ENCODE measurements around the gene LDLRAD3. TPM values are rescaled to one million over a fixed set of nuclear protein-coding genes. Genes with fewer than 3 reads are reported as not detected.
"Not testable (repeated sequence)": the region's sequence is repeated elsewhere in the genome, so short reads cannot be mapped to it uniquely, and the experiment has no call there.

Gene LDLRAD3
- total RNA-seq, 2 donors from 2014 or later, result 30.8 to 42.5 TPM

- H3K4me1 ChIP-seq (replicated peaks), result peaks cover 24% of the 10 kb centered on the region
- no peaks in the 10 kb centered on the region for H3K9me3 ChIP-seq
- WGBS, result 61% methylated on average over 4 of the region's 4 CpGs
- TF ChIP-seq CTCF (IDR thresholded peaks at IDR 0.05), result no peak
- no peak for TF ChIP-seq POLR2A (IDR thresholded peaks at IDR 0.05)
- TF ChIP-seq POLR2AphosphoS5 (IDR thresholded peaks at IDR 0.05), result no peak
- no peaks in the 10 kb centered on the region for H3K36me3 ChIP-seq
- DNase-seq (ENCODE audit: low spot score), result no peak
- H3K27me3 ChIP-seq (replicated peaks; ENCODE audit: insufficient read depth), result no peaks in the 10 kb centered on the region
- peak overlapping the region; percentile 20 to 45 for H3K27ac ChIP-seq
- H3K4me3 ChIP-seq, result no peak overlapping the region
- intact Hi-C loops (cut with DNase I), result no loop called here
These were observed 65.6 kb downstream of the LDLRAD3 start for GRCh38 chr11:36009473-36009872.

- no peak overlapping the region for H3K4me3 ChIP-seq
- peak; percentile 50 for DNase-seq (ENCODE audit: low spot score)
- no peaks in the 10 kb centered on the region for H3K36me3 ChIP-seq
- H3K27me3 ChIP-seq (replicated peaks; ENCODE audit: insufficient read depth), result no peaks in the 10 kb centered on the region
- no peak for TF ChIP-seq POLR2A (IDR thresholded peaks at IDR 0.05)
- no peak for TF ChIP-seq CTCF (IDR thresholded peaks at IDR 0.05)
- TF ChIP-seq POLR2AphosphoS5 (IDR thresholded peaks at IDR 0.05), result peak; percentile 61
- H3K9me3 ChIP-seq, result no peaks in the 10 kb centered on the region
- H3K27ac ChIP-seq, result peak overlapping the region in 1 of 2 donors; percentile 45
- H3K4me1 ChIP-seq (replicated peaks), result peaks cover 24% of the 10 kb centered on the region
- 65% methylated on average over 2 of the region's 2 CpGs for WGBS
- intact Hi-C loops (cut with DNase I), result no loop called here
These were observed 66.3 kb downstream of the LDLRAD3 start for GRCh38 chr11:36010010-36010740.

GRCh38 chr11:36011574-36011973 lies 67.7 kb downstream of the LDLRAD3 start:
- no peak for DNase-seq (ENCODE audit: low spot score)
- Histone ChIP-seq H3K27me3 (replicated peaks; ENCODE audit: insufficient read depth) (no peaks in the 10 kb centered on the region), H3K36me3 (no peaks in the 10 kb centered on the region), H3K4me3 (no peak overlapping the region), H3K9me3 (no peaks in the 10 kb centered on the region), H3K4me1 (replicated peaks) (peaks cover 24% of the 10 kb centered on the region), H3K27ac (no peak overlapping the region)
- no peak for TF ChIP-seq POLR2A (IDR thresholded peaks at IDR 0.05)
- no peak for TF ChIP-seq CTCF (IDR thresholded peaks at IDR 0.05)
- no peak for TF ChIP-seq POLR2AphosphoS5 (IDR thresholded peaks at IDR 0.05)
- intact Hi-C loops (cut with DNase I), result no loop called here
- WGBS, result 91% methylated on average over 5 of the region's 5 CpGs

GRCh38 chr11:36012455-36012854 lies 68.6 kb downstream of the LDLRAD3 start:
- Histone ChIP-seq H3K36me3 (no peaks in the 10 kb centered on the region), H3K4me3 (no peak overlapping the region), H3K27me3 (replicated peaks; ENCODE audit: insufficient read depth) (no peaks in the 10 kb centered on the region), H3K4me1 (replicated peaks) (peaks cover 23% of the 10 kb centered on the region), H3K27ac (peak overlapping the region in 1 of 2 donors; percentile 5), H3K9me3 (no peaks in the 10 kb centered on the region)
- 60% methylated on average over 5 of the region's 5 CpGs for WGBS
- no peak for TF ChIP-seq POLR2AphosphoS5 (IDR thresholded peaks at IDR 0.05)
- TF ChIP-seq POLR2A (IDR thresholded peaks at IDR 0.05), result no peak
- TF ChIP-seq CTCF (IDR thresholded peaks at IDR 0.05), result no peak
- no peak for DNase-seq (ENCODE audit: low spot score)
- intact Hi-C loops (cut with DNase I), result no loop called here

GRCh38 chr11:36012979-36013378 lies 69.1 kb downstream of the LDLRAD3 start:
- WGBS, result 74% methylated on average over 2 of the region's 2 CpGs
- H3K27me3 ChIP-seq (replicated peaks; ENCODE audit: insufficient read depth), result no peaks in the 10 kb centered on the region
- H3K4me1 ChIP-seq (replicated peaks), result peaks cover 19% of the 10 kb centered on the region
- H3K4me3 ChIP-seq, result no peak overlapping the region
- intact Hi-C loops (cut with DNase I), result no loop called here
- no peak for DNase-seq (ENCODE audit: low spot score)
- no peaks in the 10 kb centered on the region for H3K9me3 ChIP-seq
- TF ChIP-seq CTCF (IDR thresholded peaks at IDR 0.05) (no peak), POLR2AphosphoS5 (IDR thresholded peaks at IDR 0.05) (no peak), POLR2A (IDR thresholded peaks at IDR 0.05) (no peak)
- no peaks in the 10 kb centered on the region for H3K36me3 ChIP-seq
- peak overlapping the region in 1 of 2 donors; percentile 5 for H3K27ac ChIP-seq

- intact Hi-C loops (cut with DNase I); H3K9me3 ChIP-seq; DNase-seq (ENCODE audit: low spot score); H3K4me3 ChIP-seq; H3K27me3 ChIP-seq (replicated peaks; ENCODE audit: insufficient read depth); H3K36me3 ChIP-seq: not testable (repeated sequence)
- Histone ChIP-seq H3K4me1 (replicated peaks) (peaks cover 19% of the 10 kb centered on the region), H3K27ac (peak overlapping the region; percentile 23 to 27)
- 60% methylated on average over 1 of the region's 1 CpG for WGBS
These were observed 69.6 kb downstream of the LDLRAD3 start for GRCh38 chr11:36013446-36013845.

Measured in prostate gland (tissue), 2 donors.